Mesenteric fat pad (tissue), 1 donor: Measurements from ENCODE around the gene ATG5. TPM values are rescaled to one million over a fixed set of nuclear protein-coding genes. Genes with fewer than 3 reads are reported as not detected.

Source experiments
- total RNA-seq: library from RNA; stranded (reverse); fragmentation: NEBNext Ultra II Directional; extraction: Animal tissue kit (Norgen Biotek cat#: 25700); gene quantifications from one replicate; pipeline ENCODE4 v1.2.1, GENCODE V29; 2021
- donor health status: DM: yes; HTN: yes; CAD: no.

The ATG5 gene
- total RNA-seq, 1 donor from 2014 or later, result 31.2 TPM

Other genes starting within 250 kb of the ATG5 start
- 10.6 TPM for gene PRDM1, start 239.4 kb downstream of the ATG5 start, total RNA-seq
- 27.4 TPM for gene CRYBG1, start 35.0 kb upstream of the ATG5 start, total RNA-seq